HUES48 (cell line): Measurements from ENCODE around the gene PRTFDC1.

Experiments
- H3K27ac ChIP-seq: one replicate; pipeline ENCODE4 v1.7.0; 2013; ENCODE audit warnings: low read depth, low read length, inconsistent platforms
- H3K27me3 ChIP-seq: 2 replicates; pipeline ENCODE4 v1.6.1; 2013; ENCODE audit warnings: mild to moderate bottlenecking, low read length; ENCODE audit not compliant: control insufficient read depth, insufficient read depth
- H3K36me3 ChIP-seq: 2 replicates; pipeline ENCODE4 v1.6.1; 2013; ENCODE audit warnings: low read length; ENCODE audit not compliant: control insufficient read depth, insufficient read depth
- H3K4me1 ChIP-seq: 2 replicates; pipeline ENCODE4 v1.6.1; 2013; ENCODE audit warnings: mild to moderate bottlenecking, low read length; ENCODE audit not compliant: control insufficient read depth, insufficient read depth
- H3K4me3 ChIP-seq: 2 replicates; pipeline ENCODE4 v1.5.1; 2013; ENCODE audit warnings: mild to moderate bottlenecking, low read depth, low read length
- H3K9ac ChIP-seq: 2 replicates; pipeline ENCODE4 v1.6.1; 2013; ENCODE audit warnings: mild to moderate bottlenecking, low read depth, low read length, moderate library complexity
- H3K9me3 ChIP-seq: 2 replicates; pipeline ENCODE4 v1.6.1; 2013; ENCODE audit warnings: low read length; ENCODE audit not compliant: control insufficient read depth, insufficient read depth

The PRTFDC1 gene

GRCh38 chr10:24806262-24806661, 146.1 kb downstream of the PRTFDC1 start:
- Histone ChIP-seq H3K27me3 (no peaks in the 10 kb centered on the region), H3K9ac (no peak overlapping the region), H3K27ac (no peak overlapping the region), H3K4me1 (no peaks in the 10 kb centered on the region), H3K36me3 (no peaks in the 10 kb centered on the region), H3K9me3 (no peaks in the 10 kb centered on the region), H3K4me3 (no peak overlapping the region)

- no peak overlapping the region for H3K9ac ChIP-seq
- H3K36me3 ChIP-seq = no peaks in the 10 kb centered on the region
- H3K27me3 ChIP-seq = no peaks in the 10 kb centered on the region
- no peaks in the 10 kb centered on the region for H3K4me1 ChIP-seq
- no peak overlapping the region for H3K4me3 ChIP-seq
- H3K27ac ChIP-seq = no peak overlapping the region
- no peaks in the 10 kb centered on the region for H3K9me3 ChIP-seq
Measured at GRCh38 chr10:24804956-24805355, 147.4 kb downstream of the PRTFDC1 start.

GRCh38 chr10:24804392-24804791, 148.0 kb downstream of the PRTFDC1 start:
- Histone ChIP-seq H3K27me3 (no peaks in the 10 kb centered on the region), H3K4me1 (no peaks in the 10 kb centered on the region), H3K27ac (no peak overlapping the region), H3K4me3 (no peak overlapping the region), H3K9ac (no peak overlapping the region), H3K36me3 (no peaks in the 10 kb centered on the region), H3K9me3 (no peaks in the 10 kb centered on the region)

- Histone ChIP-seq H3K9me3 (no peaks in the 10 kb centered on the region), H3K4me3 (no peak overlapping the region), H3K4me1 (no peaks in the 10 kb centered on the region), H3K27ac (no peak overlapping the region), H3K9ac (no peak overlapping the region), H3K27me3 (no peaks in the 10 kb centered on the region), H3K36me3 (no peaks in the 10 kb centered on the region)
Measured at GRCh38 chr10:24802378-24802777, 150.0 kb downstream of the PRTFDC1 start.

GRCh38 chr10:24800861-24801260, 151.5 kb downstream of the PRTFDC1 start:
- no peaks in the 10 kb centered on the region for H3K27me3 ChIP-seq
- no peaks in the 10 kb centered on the region for H3K4me1 ChIP-seq
- H3K9me3 ChIP-seq = no peaks in the 10 kb centered on the region
- no peaks in the 10 kb centered on the region for H3K36me3 ChIP-seq
- no peak overlapping the region for H3K4me3 ChIP-seq
- H3K27ac ChIP-seq = no peak overlapping the region
- no peak overlapping the region for H3K9ac ChIP-seq
